B cell (primary cell): ENCODE data around the gene WDR47. TPM values are rescaled to one million over a fixed set of nuclear protein-coding genes. Genes with fewer than 3 reads are reported as not detected.

ENCODE experiments used
- ATAC-seq: fragments of 200-7000 bp; cut with Tn5 transposase; one replicate; pipeline ENCODE4 v1.10.0; 2021; ENCODE audit warnings: low read depth, mild to moderate bottlenecking, moderate number of reproducible peaks, moderate library complexity
- CTCF ChIA-PET: fragments of 350-600 bp; sonication (Branson Sonifier 250); formaldehyde crosslinking; loops from one replicate; lab custom pipeline; 2021; ENCODE audit warnings: antibody characterized with exemption, inconsistent platforms; lab: Charles Lee
- POLR2A ChIA-PET: fragments of 350-600 bp; sonication (Branson Sonifier 250); formaldehyde crosslinking; loops from one replicate; lab custom pipeline; 2021; ENCODE audit warnings: antibody characterized with exemption; lab: Charles Lee
- DNase-seq: peaks from one replicate; pipeline ENCODE4 v3.0.0; 2013
- H2AFZ ChIP-seq: 2 replicates; pipeline ENCODE4 v1.6.1; 2012; ENCODE audit warnings: mild to moderate bottlenecking, low read depth, low read length; ENCODE audit not compliant: insufficient read depth, poor library complexity, severe bottlenecking
- H3K27ac ChIP-seq, 2 donors: 1 replicate in 1 of 2; 2 replicates in 1 of 2; pipeline ENCODE4 v1.5.1; 2012 to 2013; ENCODE audit warnings: low read length in 2 of 2, mild to moderate bottlenecking in 2 of 2, moderate library complexity in 1 of 2
- H3K27me3 ChIP-seq, 4 experiments: fragments of 200-600 bp in 1 of 4; sonication (generic) in 1 of 4; replicated peaks in 1 of 4; 1 replicate in 2 of 4; 2 replicates in 2 of 4; pipeline versions ENCODE4 v1.6.1 to v1.7.0; 2013 to 2016; ENCODE audit warnings: low read length in 3 of 4, mild to moderate bottlenecking in 2 of 4, mixed read lengths in 1 of 4, moderate library complexity in 1 of 4; ENCODE audit not compliant: insufficient read depth in 4 of 4, control insufficient read depth in 3 of 4; ENCODE audit errors: control extremely low read depth in 1 of 4
- H3K36me3 ChIP-seq, 2 experiments: replicated peaks in 1 of 2; 1 replicate in 1 of 2; 2 replicates in 1 of 2; pipeline versions ENCODE4 v1.6.1 to v1.7.1; 2013; ENCODE audit warnings: low read length in 1 of 2; ENCODE audit not compliant: insufficient read depth in 2 of 2, control insufficient read depth in 1 of 2; ENCODE audit errors: control extremely low read depth in 1 of 2, extremely low read depth in 1 of 2
- H3K4me1 ChIP-seq, 2 donors: fragments of 200-600 bp in 1 of 2; sonication (generic) in 1 of 2; 1 replicate in 1 of 2; 2 replicates in 1 of 2; pipeline versions ENCODE4 v1.5.1 to v1.6.1; 2013 to 2017; ENCODE audit warnings: low read length in 2 of 2; ENCODE audit not compliant: control insufficient read depth in 2 of 2, insufficient read depth in 2 of 2
- H3K4me2 ChIP-seq: replicated peaks from 2 replicates; pipeline ENCODE3; 2012; ENCODE audit warnings: mild to moderate bottlenecking, low read depth, low read length; ENCODE audit not compliant: poor library complexity, severe bottlenecking
- H3K4me3 ChIP-seq, 5 experiments: fragments of 200-600 bp in 1 of 5; sonication (generic) in 1 of 5; 1 replicate in 3 of 5; 2 replicates in 2 of 5; pipeline versions ENCODE4 v1.5.1 to v1.7.0; 2011 to 2016; ENCODE audit warnings: low read length in 4 of 5, mild to moderate bottlenecking in 4 of 5, low read depth in 2 of 5, control low read depth in 1 of 5, moderate library complexity in 1 of 5; ENCODE audit not compliant: insufficient read depth in 1 of 5; ENCODE audit errors: control extremely low read depth in 1 of 5, extremely low read depth in 1 of 5
- H3K79me2 ChIP-seq: fragments of 200-600 bp; sonication (generic); one replicate; pipeline ENCODE4 v1.6.0; 2016; ENCODE audit warnings: low read length; ENCODE audit not compliant: control insufficient read depth, insufficient read depth
- H3K9ac ChIP-seq: fragments of 200-600 bp; sonication (generic); 2 replicates; pipeline ENCODE4 v1.6.1; 2017; ENCODE audit warnings: mild to moderate bottlenecking, low read length, moderate library complexity
- H3K9me3 ChIP-seq, 3 donors: one replicate each; pipeline versions ENCODE4 v1.6.1 to v1.7.1; 2013; ENCODE audit warnings: low read length in 2 of 3; ENCODE audit not compliant: control insufficient read depth in 2 of 3, insufficient read depth in 1 of 3; ENCODE audit errors: control extremely low read depth in 1 of 3
- H4K20me1 ChIP-seq: 2 replicates; pipeline ENCODE4 v1.6.0; 2012; ENCODE audit warnings: mild to moderate bottlenecking, low read length; ENCODE audit not compliant: insufficient read depth, control insufficient read depth, poor library complexity, severe bottlenecking
- H3K27ac Mint-ChIP-seq: one replicate; pipeline ENCODE4 v1.8.0; 2021; ENCODE audit warnings: mixed read lengths
- H3K27me3 Mint-ChIP-seq: one replicate; pipeline ENCODE4 v1.8.0; 2021; ENCODE audit warnings: mixed read lengths
- H3K4me1 Mint-ChIP-seq: one replicate; pipeline ENCODE4 v1.8.0; 2021; ENCODE audit warnings: mixed read lengths
- H3K4me3 Mint-ChIP-seq: one replicate; pipeline ENCODE4 v1.8.0; 2021; ENCODE audit warnings: mixed read lengths
- H3K9me3 Mint-ChIP-seq: one replicate; pipeline ENCODE4 v1.8.0; 2022; ENCODE audit warnings: mixed read lengths; ENCODE audit not compliant: insufficient read depth
- CTCF ChIP-seq: fragments of 200-600 bp; IDR thresholded peaks from one replicate; pipeline ENCODE4 v1.8.0; 2022; ENCODE audit warnings: antibody characterized with exemption, mild to moderate bottlenecking
- EZH2 ChIP-seq: IDR thresholded peaks from 2 replicates; pipeline ENCODE4 v1.6.1; 2012; ENCODE audit warnings: borderline replicate concordance, low read depth, mild to moderate bottlenecking, moderate library complexity, low read length; ENCODE audit not compliant: insufficient read depth, poor library complexity, severe bottlenecking
- WGBS: methylation state at CpG from one replicate; pipeline ENCODE4 v1.1.5; 2013; ENCODE audit warnings: missing lambda C conversion rate; ENCODE audit not compliant: insufficient coverage; 5-methylcytosine and 5-hydroxymethylcytosine counted together
- intact Hi-C: fragments of 100-400 bp; cut with micrococcal nuclease; formaldehyde crosslinking; loops from one replicate; pipeline ENCODE4 v1.10.0; 2022
- polyA plus RNA-seq: library from polyadenylated mRNA; depleted of rRNA; stranded (reverse); fragments of >200 nt; gene quantifications from 2 replicates; pipeline ENCODE4 v1.2.3, GENCODE V29; 2012
- total RNA-seq, 2 donors: library from RNA; stranded (reverse); fragments of 120-200 nt in 1 of 2; gene quantifications; 1 replicate in 1 of 2; 2 replicates in 1 of 2; pipeline versions ENCODE4 v1.2.3 to v1.2.4, GENCODE V29; 2013 to 2022

WDR47 gene
- total and polyA plus RNA-seq, 2 donors (not counting 1 experiment from before 2014, with no cell fraction given), result 4.4 to 21.6 TPM

DNA sequence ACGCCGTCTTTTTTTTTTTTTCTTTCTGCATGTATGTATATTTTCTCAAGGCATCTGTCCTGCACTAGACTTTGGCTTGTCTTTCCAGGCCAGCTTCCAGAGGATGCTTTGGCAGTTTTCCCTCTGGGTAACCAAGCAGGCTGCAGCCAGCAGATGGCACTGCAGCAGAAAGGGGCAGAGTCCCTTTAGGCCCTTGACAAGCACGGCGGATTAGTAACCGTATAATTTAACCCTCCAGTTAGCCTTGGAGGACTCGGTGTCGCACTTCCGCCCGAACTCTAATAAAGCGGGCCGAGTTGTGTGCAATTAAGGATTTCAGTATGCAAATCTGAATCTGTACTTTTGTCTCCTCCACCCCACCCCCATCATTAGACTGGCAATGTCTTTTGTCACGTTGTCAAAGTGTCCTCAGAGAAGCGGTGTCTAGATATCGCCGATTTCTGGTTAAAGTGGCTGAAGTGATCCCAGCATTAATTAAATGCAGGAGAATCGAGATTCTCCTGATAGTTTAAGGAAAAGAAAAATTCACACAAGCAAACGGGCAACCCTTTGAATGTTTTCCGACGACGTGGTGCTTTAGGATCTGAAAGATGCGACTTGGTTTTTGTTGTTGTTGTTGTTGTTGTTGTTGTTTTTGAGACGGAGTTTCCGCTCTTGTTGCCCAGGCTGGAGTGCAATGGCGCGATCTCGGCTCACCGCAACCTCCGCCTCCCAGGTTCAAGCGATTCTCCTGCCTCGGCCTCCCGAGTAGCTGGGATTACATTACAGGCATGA, 47.5 kb upstream of the WDR47 start:
- DNase-seq (peak; percentile 31), ATAC-seq (no peak)
- H3K27ac Mint-ChIP-seq, result peak overlapping the region; percentile 94
- H4K20me1 ChIP-seq, result no peaks in the 10 kb centered on the region
- no peaks in the 10 kb centered on the region for H3K27me3 Mint-ChIP-seq
- H3K27ac ChIP-seq, result peak overlapping the region; percentile 96 to 98
- 87% methylated on average over 13 of the region's 31 CpGs for WGBS
- TF ChIP-seq EZH2, result no peak
- TF ChIP-seq CTCF, result no peak
- peaks cover 25 to 28% of the 10 kb centered on the region in 2 donors for H3K4me1 ChIP-seq
- H3K4me2 ChIP-seq, result peak overlapping the region; percentile 99
- H3K9me3 Mint-ChIP-seq, result no peaks in the 10 kb centered on the region
- H3K79me2 ChIP-seq, result peaks cover 36% of the 10 kb centered on the region
- H3K27me3 ChIP-seq, result no peaks in the 10 kb centered on the region
- intact Hi-C loops, result loop anchor here (1.0 to 10.0 kb wide), 8 partner anchors 11 to 535 kb away; partner anchors contain the start of genes CLCC1, GPSM2, SARS1 and STXBP3
- peak overlapping the region; percentile 99 for H3K9ac ChIP-seq
- H3K9me3 ChIP-seq, result peaks cover 0 to 17% (median 0%) of the 10 kb centered on the region in 3 donors
- H2AFZ ChIP-seq, result peak overlapping the region; percentile 91
- H3K4me1 Mint-ChIP-seq, result peaks cover 33% of the 10 kb centered on the region
- peak overlapping the region in 4 of 5 experiments; percentile 88 to 99 (median 92) for H3K4me3 ChIP-seq
- peaks cover 0 to 6% of the 10 kb centered on the region in 2 experiments for H3K36me3 ChIP-seq
- peak overlapping the region; percentile 92 for H3K4me3 Mint-ChIP-seq
- ChIA-PET POLR2A (interaction anchor here (1.2 to 2.8 kb wide), 4 partner anchors 10 to 47 kb away, joined by 4 to 38 read pairs (median 14); partner anchors contain the start of genes TAF13 and WDR47), CTCF (interaction anchor here (3.0 to 3.1 kb wide), 2 partner anchors 10 to 13 kb away, joined by 13 to 25 read pairs; partner anchors contain the start of gene TAF13)
